ENCODE results near the gene SEMA7A.

SEMA7A gene

GRCh38 chr15:74451861-74452835 is 18.4 kb upstream of the SEMA7A start:
- no peak for DNase-seq (ENCODE audit: low read depth)

GRCh38 chr15:74451322-74451721 is 17.6 kb upstream of the SEMA7A start:
- DNase-seq (ENCODE audit: low read depth) = no peak

GRCh38 chr15:74449643-74450205 is 16.0 kb upstream of the SEMA7A start:
- no peak for DNase-seq (ENCODE audit: low read depth)

- DNase-seq (ENCODE audit: low read depth) = no peak
These were observed 15.3 kb upstream of the SEMA7A start for GRCh38 chr15:74449095-74449494.

GRCh38 chr15:74445816-74446763 is 12.3 kb upstream of the SEMA7A start:
- DNase-seq (ENCODE audit: low read depth) = no peak

GRCh38 chr15:74444106-74445062 is 10.6 kb upstream of the SEMA7A start:
- DNase-seq (ENCODE audit: low read depth) = no peak

- no peak for DNase-seq (ENCODE audit: low read depth)
These were observed 9.5 kb upstream of the SEMA7A start for GRCh38 chr15:74443100-74443909.

- no peak for DNase-seq (ENCODE audit: low read depth)
These were observed 8.8 kb upstream of the SEMA7A start for GRCh38 chr15:74442604-74443003.

- no peak for DNase-seq (ENCODE audit: low read depth)
These were observed 8.3 kb upstream of the SEMA7A start for GRCh38 chr15:74442063-74442462.

GRCh38 chr15:74441248-74441941 is 7.6 kb upstream of the SEMA7A start:
- DNase-seq (ENCODE audit: low read depth) = no peak

GRCh38 chr15:74438721-74439316 is 5.1 kb upstream of the SEMA7A start:
- DNase-seq (ENCODE audit: low read depth) = peak; percentile 66

GRCh38 chr15:74438206-74438605 is 4.4 kb upstream of the SEMA7A start:
- DNase-seq (ENCODE audit: low read depth) = no peak

GRCh38 chr15:74434263-74435136 is 742 bp upstream of the SEMA7A start:
- DNase-seq (ENCODE audit: low read depth) = no peak

- DNase-seq (ENCODE audit: low read depth) = no peak
These were observed 678 bp downstream of the SEMA7A start for GRCh38 chr15:74432968-74433591.

GRCh38 chr15:74432271-74432967 is 1.3 kb downstream of the SEMA7A start:
- no peak for DNase-seq (ENCODE audit: low read depth)

GRCh38 chr15:74431645-74432044 is 2.1 kb downstream of the SEMA7A start:
- DNase-seq (ENCODE audit: low read depth) = no peak

GRCh38 chr15:74431116-74431515 is 2.6 kb downstream of the SEMA7A start:
- no peak for DNase-seq (ENCODE audit: low read depth)

Measured in stimulated activated CD8-positive, alpha-beta memory T cell treated with anti-CD3 and anti-CD28 coated beads, Interleukin-12 subunit alpha, Interleukin-12 subunit beta, amount 100 ng/mL, for 4 hours (primary cell).